HG03342 (cell line): ENCODE data around the gene BTBD16.
A peak's percentile ranks its signal among the peaks of the same experiment; 100 is the strongest.

Source experiments
- ATAC-seq: cut with Tn5 transposase; IDR thresholded peaks from one replicate; pipeline ENCODE4 v1.9.1; 2021; ENCODE audit warnings: mild to moderate bottlenecking, moderate library complexity; ENCODE audit not compliant: unreplicated experiment

The BTBD16 gene

DNA sequence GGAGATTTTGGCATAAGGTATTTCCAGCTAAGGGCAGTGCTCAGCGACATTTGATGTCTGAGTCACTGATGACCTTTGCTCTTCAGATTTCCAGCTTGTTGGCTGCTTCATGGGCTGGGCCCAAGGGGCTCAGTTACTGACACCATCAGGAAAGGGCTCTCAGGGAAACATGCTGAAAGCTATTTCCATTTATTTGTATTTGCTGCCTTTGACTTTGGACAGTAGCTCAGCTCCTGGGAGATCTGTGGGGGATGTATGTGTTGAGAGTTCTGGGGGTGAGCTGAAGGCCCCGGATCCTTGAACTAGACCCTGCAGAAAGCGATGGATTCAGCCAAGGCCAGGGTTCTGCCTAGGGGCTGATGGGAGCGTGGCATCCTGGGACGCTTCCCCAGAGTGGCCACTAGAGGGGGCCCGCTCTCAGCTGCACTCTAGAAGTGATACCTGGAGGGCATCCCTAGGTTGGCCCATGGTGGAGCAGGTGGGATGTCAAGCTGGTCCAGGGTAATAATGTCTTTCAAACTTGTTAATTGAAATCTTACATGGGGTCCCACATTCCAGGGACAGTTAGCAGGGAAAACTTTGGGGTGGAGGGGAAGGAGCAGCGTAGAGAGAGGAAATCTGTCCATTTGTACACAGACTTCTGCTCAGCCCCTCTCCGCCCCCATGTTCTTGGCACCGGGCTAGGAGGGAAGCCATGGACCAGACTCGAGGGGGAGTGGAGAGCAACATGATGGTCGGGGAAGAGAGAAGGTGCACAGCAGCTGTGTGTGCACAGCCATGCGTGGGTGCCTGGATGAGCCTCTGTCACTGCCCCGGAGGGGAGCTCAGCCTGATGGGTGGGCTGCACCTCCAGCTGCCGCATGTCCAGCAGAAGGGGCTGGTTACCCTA is 3.0 kb upstream of the BTBD16 start:
- ATAC-seq: peak; percentile 89

DNA sequence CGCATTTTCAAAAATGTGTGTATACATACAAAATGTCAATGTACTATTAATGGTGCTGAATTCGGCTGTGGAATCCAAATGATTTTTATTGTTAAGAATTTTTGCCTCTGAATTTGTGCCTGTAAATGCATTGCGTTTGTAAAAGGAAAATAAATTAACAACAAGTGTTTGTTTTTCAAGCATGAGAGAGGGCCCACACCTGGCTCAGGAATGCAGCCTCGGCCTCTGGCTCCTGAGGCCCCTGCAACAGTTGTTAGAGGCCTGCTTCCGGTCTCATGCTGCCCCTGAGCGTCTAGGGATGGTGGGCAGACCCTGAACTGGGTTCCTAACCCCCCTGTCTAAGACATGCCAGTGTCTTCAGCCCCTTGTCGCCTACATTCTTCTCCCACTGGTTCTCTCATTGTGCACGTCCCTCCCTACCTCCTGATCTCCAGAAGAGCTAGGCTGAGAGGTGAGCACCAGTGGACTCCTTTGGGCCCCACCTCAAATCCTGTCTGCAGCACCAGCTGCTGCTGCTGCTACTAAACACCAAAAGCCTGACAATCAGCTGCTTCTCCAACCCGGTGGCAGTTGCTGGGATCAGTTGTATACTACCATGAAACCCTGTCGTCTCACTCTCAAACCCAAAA is 1.9 kb upstream of the BTBD16 start:
- no peak for ATAC-seq

DNA sequence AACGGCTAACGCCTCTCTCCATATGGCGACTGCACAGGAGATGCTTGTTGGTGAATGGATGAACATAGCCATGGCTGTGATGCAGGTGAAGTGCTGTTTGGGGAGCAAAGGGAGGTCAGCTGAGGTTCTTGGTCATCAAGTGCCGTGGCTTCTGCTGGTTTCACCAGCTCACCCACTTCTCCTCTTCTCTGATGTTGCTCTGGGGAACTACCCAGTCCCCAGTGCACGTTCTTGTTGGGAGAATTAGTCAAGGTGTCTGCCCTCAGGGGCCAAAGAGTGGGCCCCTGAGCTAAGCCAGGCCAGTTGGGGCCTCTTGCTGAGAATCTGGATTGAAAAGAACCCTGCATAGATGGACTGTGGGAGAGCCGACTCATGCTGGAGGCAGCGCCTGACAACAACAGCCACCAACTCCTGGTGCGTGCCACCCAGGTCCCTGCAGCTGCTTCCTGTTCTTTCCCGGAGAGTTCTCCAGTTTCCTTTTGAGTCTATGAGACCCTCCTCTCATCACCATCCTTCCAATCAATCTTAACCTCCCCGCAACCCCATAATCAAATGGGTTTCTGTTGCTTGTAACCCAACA is 3.0 kb downstream of the BTBD16 start:
- no peak for ATAC-seq

DNA sequence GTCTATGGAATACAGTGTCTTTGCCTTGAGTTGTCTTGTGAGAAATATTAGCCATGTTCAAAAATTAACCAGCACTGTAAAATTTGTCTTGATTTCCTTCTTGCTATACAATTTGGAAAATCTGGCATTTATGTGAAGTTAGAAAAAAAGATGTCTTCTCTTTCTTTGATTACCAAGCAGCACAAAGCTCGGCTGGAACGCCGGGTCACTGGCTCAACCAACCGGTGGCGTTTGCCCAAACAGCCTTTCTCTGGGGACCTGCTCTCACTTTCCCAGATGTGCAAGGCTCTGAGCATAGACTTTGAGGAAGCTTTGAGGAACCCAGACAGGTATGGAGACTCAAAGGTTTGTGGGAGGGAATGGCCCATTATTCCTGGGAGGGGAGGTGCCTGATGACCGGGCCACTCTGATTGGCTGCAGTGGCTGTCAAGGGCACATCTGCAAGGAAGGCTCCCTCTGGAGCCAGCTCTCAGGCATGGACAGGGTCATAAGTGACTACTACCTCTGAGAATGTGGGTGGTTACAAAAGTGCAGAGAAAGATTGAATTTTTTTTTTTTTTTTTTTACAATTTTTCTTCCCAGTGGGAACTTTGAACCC is 5.6 kb downstream of the BTBD16 start:
- ATAC-seq: no peak

DNA sequence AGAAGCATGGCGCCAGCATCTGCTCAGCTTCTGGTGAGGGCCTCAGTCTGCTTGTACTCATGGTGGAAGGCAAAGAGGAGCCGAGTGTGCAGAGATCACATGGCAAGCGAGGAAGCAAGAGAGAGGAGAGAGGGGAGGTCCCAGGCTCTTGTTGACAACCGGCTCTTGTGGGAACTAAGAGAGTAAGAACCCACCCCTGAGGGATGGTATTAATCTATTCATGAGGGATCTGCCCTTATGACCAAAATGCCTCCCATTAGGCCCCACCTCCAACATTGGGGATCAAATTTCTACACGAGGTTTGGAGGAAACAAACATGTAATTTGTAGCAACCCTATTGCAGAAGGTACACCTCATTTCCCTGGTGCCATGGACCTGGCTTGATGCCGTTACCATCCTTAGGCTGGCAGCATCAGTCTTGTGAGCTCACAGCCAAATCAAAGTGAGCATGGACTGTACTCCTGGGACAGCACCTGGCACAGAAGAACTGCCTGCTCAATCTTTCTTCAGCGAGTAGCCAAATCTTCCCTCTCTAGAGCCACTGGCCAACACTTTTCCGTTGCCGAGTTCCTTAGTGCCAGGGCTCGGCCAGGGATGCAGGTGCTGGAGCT is 6.5 kb downstream of the BTBD16 start:
- ATAC-seq: no peak

DNA sequence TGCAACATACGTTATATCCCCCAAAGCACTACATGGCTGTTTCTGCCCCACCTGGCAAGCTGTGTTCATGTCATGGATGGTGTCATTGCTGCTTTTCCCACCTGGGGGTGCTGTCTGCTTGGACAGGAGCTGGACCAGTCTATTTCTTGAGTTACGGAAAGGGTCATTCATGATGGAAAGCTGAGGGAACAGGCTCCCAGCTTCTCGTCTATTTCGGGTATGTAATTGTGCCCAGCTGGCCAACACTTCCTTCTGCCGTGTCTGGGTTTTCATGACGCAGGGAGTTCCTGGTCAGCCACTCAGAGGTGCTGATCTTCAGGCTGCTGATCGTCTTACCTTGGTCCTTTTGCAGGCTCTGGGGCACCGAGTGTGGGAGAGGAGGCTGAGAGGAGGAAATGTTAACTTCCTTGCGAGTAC is 8.6 kb downstream of the BTBD16 start:
- no peak for ATAC-seq

DNA sequence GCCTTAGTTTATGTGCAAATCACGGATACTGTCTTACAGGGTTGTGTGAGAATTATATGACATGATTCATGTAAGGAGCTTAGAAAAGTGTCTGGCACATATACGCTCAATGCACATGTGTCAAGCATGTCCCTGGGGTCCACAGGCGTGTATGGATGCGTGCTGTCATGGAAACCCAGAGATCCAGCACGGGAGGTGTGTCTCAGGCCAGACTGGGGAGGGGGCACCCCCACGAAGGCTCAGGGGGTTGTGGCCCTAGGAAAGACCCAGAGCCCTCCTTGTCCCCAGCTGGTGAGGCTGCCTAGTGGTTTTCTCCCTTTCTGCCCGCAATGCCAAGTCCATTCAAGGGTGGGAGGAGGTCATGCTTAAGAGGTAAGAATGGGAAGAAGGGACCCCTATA is 9.1 kb downstream of the BTBD16 start:
- ATAC-seq: no peak

DNA sequence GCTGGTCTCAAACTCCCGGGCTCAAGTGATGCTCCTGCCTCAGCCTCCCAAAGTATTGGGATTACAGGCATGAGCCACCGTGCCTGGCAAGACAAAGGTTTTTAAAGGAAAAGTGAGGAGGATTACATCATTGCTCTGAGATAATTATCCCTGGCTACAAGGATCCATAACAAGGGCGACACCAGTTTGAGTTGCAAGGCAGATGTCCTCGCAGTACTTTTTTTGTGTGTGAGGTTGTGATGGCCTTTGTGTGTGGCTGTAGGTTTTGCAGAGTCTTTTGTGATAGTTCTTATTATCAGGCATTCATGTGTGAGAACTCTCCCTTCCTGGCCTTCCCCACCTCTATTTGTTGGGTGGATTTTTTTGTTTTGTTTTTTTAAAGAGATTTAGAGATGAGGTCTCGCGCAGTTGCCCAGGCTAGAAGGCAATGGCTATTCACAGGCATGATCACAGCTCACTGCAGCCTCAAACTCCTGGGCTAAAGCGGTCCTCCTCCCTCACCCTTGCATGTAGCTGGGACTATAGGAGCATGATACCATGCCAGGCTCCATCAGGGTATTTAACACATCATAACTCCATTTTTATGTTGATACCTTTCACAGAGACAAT is 10.0 kb downstream of the BTBD16 start:
- no peak for ATAC-seq

DNA sequence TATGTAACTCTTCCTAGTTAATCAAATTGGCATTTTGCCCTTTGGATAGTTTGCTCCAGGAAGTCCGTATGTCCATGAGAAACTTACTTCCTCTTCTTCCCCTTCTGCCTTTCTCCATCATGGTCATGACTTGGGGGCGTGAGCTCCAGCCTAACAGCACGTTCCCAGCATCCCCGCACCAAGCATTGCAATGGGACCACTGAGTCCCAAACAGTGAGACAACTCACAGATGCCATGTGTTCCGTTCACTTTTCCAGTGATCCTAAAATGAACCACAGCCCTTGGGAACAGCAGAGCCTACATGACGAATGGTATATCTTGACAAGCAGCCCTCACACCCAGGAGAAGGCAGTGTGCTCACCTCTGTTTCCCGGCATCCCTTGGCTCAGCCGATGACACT is 10.7 kb downstream of the BTBD16 start:
- ATAC-seq: no peak

DNA sequence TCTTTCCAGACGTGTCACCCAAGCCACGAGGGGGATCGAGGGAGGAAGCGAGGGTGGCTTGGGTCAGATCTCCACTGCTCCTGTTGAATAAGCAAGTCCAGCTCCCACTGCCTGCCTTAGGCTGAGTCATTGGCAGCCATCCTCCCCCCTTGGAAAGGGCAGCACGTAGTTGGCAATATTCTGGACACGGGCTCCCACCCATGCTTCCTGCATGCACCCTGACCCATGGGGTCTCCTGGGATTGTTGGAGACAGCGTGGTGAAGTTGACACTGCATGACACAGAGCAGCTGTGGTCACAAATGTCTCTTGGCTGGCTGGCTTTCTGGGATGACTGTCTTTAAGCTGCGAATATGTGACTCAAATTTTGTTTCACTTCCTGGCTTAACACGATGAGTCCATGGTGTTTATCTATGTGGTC is 11.2 kb downstream of the BTBD16 start:
- no peak for ATAC-seq

DNA sequence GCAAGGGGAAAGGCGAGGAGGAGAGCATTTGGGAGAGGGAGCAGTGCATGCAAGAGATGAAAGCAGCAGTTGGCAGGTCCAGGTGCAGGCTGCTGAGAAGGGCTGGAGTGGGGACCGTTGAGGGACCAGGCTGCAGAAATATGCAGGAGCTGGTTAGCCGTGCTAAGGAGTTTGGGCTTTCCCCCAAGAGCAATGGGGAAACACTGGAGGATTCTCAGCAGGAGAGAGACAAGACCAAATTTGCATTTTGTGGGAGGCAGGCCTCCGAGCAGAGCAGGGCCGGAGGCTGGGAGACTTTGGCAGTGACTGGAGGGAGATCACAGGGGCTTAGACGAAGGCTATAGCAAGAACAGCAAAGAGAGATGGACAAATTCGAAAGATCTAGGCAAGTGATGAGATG is 11.8 kb downstream of the BTBD16 start:
- no peak for ATAC-seq

DNA sequence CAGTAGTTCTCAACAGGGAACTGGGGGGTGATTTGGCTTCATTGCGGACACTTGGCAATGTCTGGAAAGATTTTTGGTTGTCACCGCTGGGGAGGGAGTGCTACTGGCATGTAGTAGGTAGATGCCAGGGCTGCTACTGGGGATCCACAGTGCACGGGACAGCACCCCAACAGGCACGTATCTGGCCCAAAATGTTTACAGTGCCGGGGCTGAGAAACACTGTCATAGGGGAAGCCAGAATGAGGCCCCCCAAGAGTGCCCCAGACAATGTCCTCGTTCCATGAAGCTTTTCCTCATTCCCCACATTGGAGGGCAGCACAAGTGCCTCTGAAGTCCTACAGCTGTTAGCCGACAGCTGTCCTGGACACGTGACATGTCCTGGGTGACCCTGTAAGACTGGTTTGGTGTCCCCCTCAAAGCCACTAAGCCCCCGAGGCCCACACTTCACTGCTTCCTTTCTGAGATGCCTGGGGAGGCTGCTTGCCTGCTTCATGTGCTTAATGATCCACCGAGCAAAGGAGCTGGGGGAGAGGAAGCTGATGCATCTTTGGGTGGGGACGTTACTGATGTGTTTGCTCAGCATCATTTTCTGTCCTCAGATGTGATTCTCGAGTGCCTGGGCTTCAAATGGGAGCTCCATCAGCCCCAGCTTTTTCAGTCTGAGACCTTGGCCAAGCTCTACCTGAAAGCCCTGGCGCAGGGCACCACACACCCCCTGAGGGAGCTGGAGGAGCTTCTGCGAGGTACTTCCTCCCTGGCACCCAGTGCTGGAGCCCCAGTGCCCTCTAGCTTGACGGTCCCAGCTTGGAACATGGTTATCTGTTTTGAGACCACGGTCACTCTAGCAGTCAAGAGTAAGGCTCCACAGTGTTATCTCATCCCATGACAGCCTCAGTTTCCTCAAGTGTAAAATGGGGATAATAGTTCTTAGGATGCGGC is 14.7 kb downstream of the BTBD16 start:
- no peak for ATAC-seq

DNA sequence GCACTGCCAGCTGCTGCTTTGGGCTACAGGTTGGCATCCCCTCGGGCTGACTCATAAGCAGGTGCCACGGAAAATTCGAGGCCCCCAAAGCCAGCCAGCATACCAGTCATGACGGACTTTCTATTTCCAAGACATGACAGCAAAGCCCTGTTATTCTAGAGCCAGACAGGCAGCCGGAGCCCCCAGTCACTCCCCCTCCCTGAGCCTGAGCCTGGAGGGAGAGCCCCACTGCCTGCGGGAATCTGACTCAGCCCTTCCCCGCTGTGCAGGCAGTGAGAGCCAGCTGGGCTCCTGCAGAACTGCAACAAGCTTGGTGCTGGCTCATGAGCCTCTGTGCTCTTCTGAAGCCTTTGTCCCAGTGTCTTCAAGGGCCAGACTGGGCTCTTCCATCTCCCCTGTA is 15.8 kb downstream of the BTBD16 start:
- no peak for ATAC-seq

DNA sequence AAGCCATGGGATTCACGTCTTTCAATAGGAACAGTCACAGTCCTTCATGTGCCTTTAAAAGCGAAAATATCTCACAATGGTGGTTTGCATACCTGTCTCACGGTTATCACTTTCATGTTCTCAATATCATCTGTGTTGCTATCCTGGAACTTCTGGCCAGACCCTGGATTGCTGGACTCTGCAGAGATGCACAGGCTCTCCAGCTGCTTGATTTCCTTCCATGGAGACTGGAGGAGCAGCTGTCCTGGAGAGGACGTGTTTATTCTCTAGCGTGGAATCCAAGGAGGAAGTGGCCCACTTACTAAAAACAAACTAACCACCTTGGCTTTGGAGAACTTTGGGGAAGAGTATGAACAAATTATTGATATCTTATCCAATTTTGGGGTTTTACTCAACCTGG is 16.5 kb downstream of the BTBD16 start:
- no peak for ATAC-seq

DNA sequence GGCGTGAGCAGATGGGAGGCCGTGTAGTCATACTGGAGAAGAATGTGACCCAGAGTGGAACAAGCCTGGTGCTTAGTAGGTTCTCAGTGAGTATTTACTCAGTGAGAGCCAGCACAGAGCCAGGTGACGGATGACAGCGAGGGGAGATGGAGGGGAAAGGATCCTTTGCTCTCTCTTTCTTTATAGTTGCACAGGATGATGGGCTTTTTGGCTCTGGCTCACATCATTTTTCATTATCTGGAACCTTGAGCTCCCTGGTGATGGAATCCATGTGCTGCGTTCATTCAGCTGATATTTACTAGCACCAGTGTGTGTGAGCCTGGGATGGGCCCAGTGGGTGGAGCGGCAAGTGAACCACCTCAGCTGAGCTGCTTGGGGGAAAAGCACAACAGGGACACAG is 17.2 kb downstream of the BTBD16 start:
- ATAC-seq: no peak

DNA sequence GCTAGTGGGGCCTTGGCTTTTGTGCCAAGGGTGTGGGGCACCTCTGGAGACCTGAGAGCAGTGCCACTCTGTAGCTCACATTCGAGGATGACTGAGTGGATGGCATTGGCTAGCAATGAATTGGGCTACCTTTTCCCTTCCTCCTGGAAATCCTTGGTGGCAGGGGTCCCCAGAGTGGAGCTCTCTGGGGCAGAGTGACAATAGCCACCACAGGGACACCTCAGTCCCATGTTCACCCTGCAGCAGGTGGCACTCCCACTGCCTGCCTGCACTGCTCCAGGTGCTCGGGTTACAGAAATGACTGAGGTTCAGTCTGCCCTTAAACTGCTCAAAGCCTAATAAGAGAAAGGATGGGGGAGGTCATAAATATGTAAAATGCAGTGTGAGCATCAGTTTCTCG is 17.8 kb downstream of the BTBD16 start:
- ATAC-seq: no peak

DNA sequence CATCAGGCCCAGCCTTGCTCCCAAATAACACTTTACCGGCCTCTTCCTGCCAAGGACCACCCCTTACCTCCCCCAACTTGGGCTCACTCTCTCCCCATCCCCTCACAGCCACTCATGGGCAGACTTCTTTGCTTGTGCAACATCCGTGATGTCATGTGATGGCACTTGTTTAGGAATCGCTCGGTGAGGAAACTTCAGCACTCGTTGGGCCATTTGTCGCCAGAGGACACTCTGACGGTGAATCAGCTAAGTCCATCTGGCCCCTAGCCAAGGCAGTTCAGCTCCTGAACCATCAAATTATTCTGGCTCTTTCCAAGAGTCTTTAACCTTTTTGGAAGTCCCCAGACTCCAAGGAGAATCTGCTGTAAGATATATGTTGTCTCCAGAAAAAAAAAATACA is 19.2 kb downstream of the BTBD16 start:
- ATAC-seq: no peak

DNA sequence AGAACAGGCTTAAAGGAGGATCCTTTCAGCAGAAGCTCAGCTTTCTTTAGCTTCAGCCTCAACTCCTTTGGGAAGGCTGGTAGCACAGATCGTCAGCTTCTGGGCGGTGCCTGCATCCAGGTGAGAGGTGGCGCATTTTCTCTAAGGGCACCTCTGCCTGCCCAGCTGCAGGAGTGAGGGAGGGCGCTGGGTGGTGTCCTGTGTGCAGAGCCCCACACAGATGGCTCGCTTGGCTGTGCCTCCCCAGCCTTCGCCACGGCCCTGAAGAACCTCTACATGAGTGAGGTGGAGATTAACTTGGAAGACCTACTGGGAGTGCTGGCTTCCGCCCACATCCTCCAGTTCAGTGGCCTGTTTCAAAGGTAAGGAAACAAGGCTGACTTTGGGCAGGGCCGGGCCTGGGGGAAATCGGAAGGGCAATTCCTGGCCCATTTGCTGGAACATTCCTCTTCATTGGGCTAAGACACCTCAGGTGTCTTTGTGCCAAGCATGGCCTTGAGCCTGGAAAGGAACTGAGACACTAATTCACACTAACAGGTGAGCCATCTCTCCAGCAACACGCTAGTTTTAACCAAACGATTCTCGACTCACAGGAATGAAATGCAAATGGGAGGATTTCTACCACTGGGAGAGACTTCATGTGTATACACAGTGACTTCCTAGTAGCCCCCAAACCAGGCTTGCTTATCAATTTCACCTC is 19.9 kb downstream of the BTBD16 start:
- no peak for ATAC-seq

DNA sequence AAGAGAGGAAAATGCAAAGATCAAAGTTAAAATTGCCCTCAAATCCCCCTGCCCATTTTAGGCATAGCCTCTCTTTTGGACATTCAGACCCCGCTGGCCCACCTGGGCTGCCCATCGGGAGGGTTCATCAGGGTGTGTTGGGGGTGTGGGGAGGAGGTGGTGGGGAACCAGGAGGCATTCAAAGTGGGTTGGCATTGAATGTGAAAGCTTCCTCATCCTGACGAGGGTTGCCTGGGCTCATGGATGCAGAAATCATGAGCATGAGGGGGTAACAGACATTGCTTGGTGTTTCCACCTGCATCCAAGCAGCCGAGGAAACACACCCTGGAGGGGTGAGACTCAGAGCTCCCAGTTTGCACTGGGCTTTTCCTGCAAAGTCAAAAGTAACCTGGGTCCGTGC is 20.6 kb downstream of the BTBD16 start:
- no peak for ATAC-seq
